Hepatocyte (in vitro differentiated cells): ENCODE measurements around the gene SAA1. TPM values are rescaled to one million over a fixed set of nuclear protein-coding genes. Genes with fewer than 3 reads are reported as not detected.

Source experiments
- DNase-seq: peaks from one replicate; pipeline ENCODE4 v3.0.0-alpha.2; 2016; ENCODE audit warnings: low spot score
- H2AFZ ChIP-seq: fragments of 200-600 bp; sonication (generic); 2 replicates; pipeline ENCODE4 v1.6.0; 2016; ENCODE audit warnings: antibody characterized with exemption, mild to moderate bottlenecking
- H3K27ac ChIP-seq: fragments of 200-600 bp; sonication (generic); 2 replicates; pipeline ENCODE4 v1.5.1; 2016; ENCODE audit warnings: mild to moderate bottlenecking
- H3K27me3 ChIP-seq: fragments of 200-600 bp; sonication (generic); 2 replicates; pipeline ENCODE4 v1.6.1; 2016
- H3K36me3 ChIP-seq: fragments of 200-600 bp; sonication (generic); replicated peaks from 2 replicates; pipeline ENCODE4 v1.5.1; 2016; ENCODE audit warnings: low read depth; ENCODE audit not compliant: insufficient read depth
- H3K4me1 ChIP-seq: fragments of 200-600 bp; sonication (generic); 2 replicates; pipeline ENCODE4 v1.5.1; 2016; ENCODE audit warnings: mild to moderate bottlenecking, moderate library complexity; ENCODE audit not compliant: insufficient read depth
- H3K4me2 ChIP-seq: fragments of 200-600 bp; sonication (generic); 2 replicates; pipeline ENCODE4 v1.6.0; 2016
- H3K4me3 ChIP-seq: fragments of 200-600 bp; sonication (generic); 2 replicates; pipeline ENCODE4 v1.5.1; 2016; ENCODE audit warnings: mild to moderate bottlenecking
- H3K79me2 ChIP-seq: fragments of 200-600 bp; sonication (generic); 2 replicates; pipeline ENCODE4 v1.6.0; 2017; ENCODE audit warnings: mild to moderate bottlenecking
- H3K9me2 ChIP-seq: fragments of 200-600 bp; sonication (generic); replicated peaks from 2 replicates; pipeline ENCODE4 v1.6.0; 2017; ENCODE audit warnings: mild to moderate bottlenecking; ENCODE audit not compliant: insufficient read depth
- H3K9me3 ChIP-seq: fragments of 200-600 bp; sonication (generic); 2 replicates; pipeline ENCODE4 v1.5.1; 2016; ENCODE audit warnings: low read depth, mild to moderate bottlenecking
- H4K20me1 ChIP-seq: fragments of 200-600 bp; sonication (generic); 2 replicates; pipeline ENCODE4 v1.6.0; 2016; ENCODE audit warnings: mild to moderate bottlenecking; ENCODE audit not compliant: insufficient read depth, poor library complexity, severe bottlenecking
- CTCF ChIP-seq: fragments of 200-600 bp; sonication (generic); IDR thresholded peaks from 2 replicates; pipeline ENCODE4 v1.5.1; 2016; ENCODE audit warnings: antibody characterized with exemption, mild to moderate bottlenecking; ENCODE audit not compliant: poor library complexity
- EZH2 ChIP-seq: fragments of 200-600 bp; sonication (generic); IDR thresholded peaks from 2 replicates; pipeline ENCODE4 v1.6.1; 2016; ENCODE audit warnings: antibody characterized with exemption, mild to moderate bottlenecking, borderline replicate concordance
- EZH2phosphoT487 ChIP-seq: fragments of 200-600 bp; sonication (generic); IDR thresholded peaks from one replicate; pipeline ENCODE4 v1.6.1; 2018; ENCODE audit warnings: antibody characterized with exemption, mild to moderate bottlenecking, low read depth, moderate library complexity; ENCODE audit not compliant: unreplicated experiment, severe bottlenecking
- WGBS: methylation state at CpG from one replicate; pipeline ENCODE4 v1.1.6; 2016; ENCODE audit warnings: low lambda C conversion rate; ENCODE audit errors: missing lambda C conversion rate; 5-methylcytosine and 5-hydroxymethylcytosine counted together
- polyA plus RNA-seq: library from polyadenylated mRNA; unstranded; fragments of >200 nt; fragmentation: Nextera tagmentation; extraction: Ambion mirVana; gene quantifications from 2 replicates; pipeline ENCODE4 v1.2.1, GENCODE V29; 2016
- total RNA-seq: library from RNA; depleted of rRNA; stranded (reverse); fragments of >200 nt; gene quantifications from 2 replicates; pipeline ENCODE4 v1.2.3, GENCODE V29; 2014

The SAA1 gene
- total and polyA plus RNA-seq, 2 experiments from 2014 or later = 153 to 2,093 TPM

- H3K4me3 ChIP-seq = no peak overlapping the region
- TF ChIP-seq EZH2phosphoT487 (no peak), CTCF (no peak), EZH2 (no peak)
- WGBS = 96% methylated on average over 4 of the region's 4 CpGs
- no peaks in the 10 kb centered on the region for H3K4me1 ChIP-seq
- no peaks in the 10 kb centered on the region for H3K9me3 ChIP-seq
- H3K27me3 ChIP-seq = no peaks in the 10 kb centered on the region
- H3K36me3 ChIP-seq = peaks cover 6% of the 10 kb centered on the region
- H4K20me1 ChIP-seq = no peaks in the 10 kb centered on the region
- no peak overlapping the region for H2AFZ ChIP-seq
- no peak overlapping the region for H3K4me2 ChIP-seq
- H3K79me2 ChIP-seq = no peaks in the 10 kb centered on the region
- no peaks in the 10 kb centered on the region for H3K9me2 ChIP-seq
- no peak overlapping the region for H3K27ac ChIP-seq
- no peak for DNase-seq
Observed at GRCh38 chr11:18280438-18281045, 14.5 kb downstream of the SAA1 start.

- 97% methylated on average over 2 of the region's 2 CpGs for WGBS
- Histone ChIP-seq H4K20me1 (no peaks in the 10 kb centered on the region), H3K27ac (no peak overlapping the region), H3K27me3 (no peaks in the 10 kb centered on the region), H3K9me2 (no peaks in the 10 kb centered on the region), H3K9me3 (no peaks in the 10 kb centered on the region), H3K4me3 (no peak overlapping the region), H3K4me2 (no peak overlapping the region), H3K79me2 (no peaks in the 10 kb centered on the region), H3K36me3 (peaks cover 6% of the 10 kb centered on the region), H2AFZ (no peak overlapping the region), H3K4me1 (no peaks in the 10 kb centered on the region)
- DNase-seq = no peak
- TF ChIP-seq CTCF = no peak
- no peak for TF ChIP-seq EZH2
- no peak for TF ChIP-seq EZH2phosphoT487
Observed at GRCh38 chr11:18282626-18283025, 16.6 kb downstream of the SAA1 start.

- Histone ChIP-seq H4K20me1 (no peaks in the 10 kb centered on the region), H3K79me2 (no peaks in the 10 kb centered on the region), H3K9me2 (no peaks in the 10 kb centered on the region), H3K4me1 (no peaks in the 10 kb centered on the region), H3K4me3 (no peak overlapping the region), H3K4me2 (no peak overlapping the region), H2AFZ (no peak overlapping the region), H3K27ac (no peak overlapping the region), H3K27me3 (no peaks in the 10 kb centered on the region), H3K36me3 (peaks cover 6% of the 10 kb centered on the region), H3K9me3 (no peaks in the 10 kb centered on the region)
- DNase-seq = no peak
- 100% methylated on average over 1 of the region's 1 CpG for WGBS
- no peak for TF ChIP-seq CTCF
Observed at GRCh38 chr11:18285841-18286240, 19.8 kb downstream of the SAA1 start.

GRCh38 chr11:18288911-18289310 lies 22.8 kb downstream of the SAA1 start:
- Histone ChIP-seq H3K79me2 (no peaks in the 10 kb centered on the region), H3K9me3 (no peaks in the 10 kb centered on the region), H3K4me3 (no peak overlapping the region), H3K27me3 (no peaks in the 10 kb centered on the region), H3K36me3 (peaks cover 6% of the 10 kb centered on the region), H3K9me2 (no peaks in the 10 kb centered on the region), H3K4me2 (no peak overlapping the region), H3K27ac (no peak overlapping the region), H3K4me1 (no peaks in the 10 kb centered on the region), H2AFZ (no peak overlapping the region), H4K20me1 (no peaks in the 10 kb centered on the region)
- no peak for TF ChIP-seq CTCF
- no peak for TF ChIP-seq EZH2
- TF ChIP-seq EZH2phosphoT487 = no peak
- 96% methylated on average over 4 of the region's 4 CpGs for WGBS
- DNase-seq = no peak
